HL-60/S4 treated with phorbol 12-myristate 13-acetate at 8.2 ng/mL for 4 days and 3 days (cell line): ENCODE results near the gene HOXC12.

Experiments
- in situ Hi-C: fragments of 300-500 bp; cut with MboI; formaldehyde crosslinking; loops from 2 replicates; pipeline ENCODE4 v1.15.0; 2022; ENCODE audit warnings: low sequenced_read_pairs

HOXC12 gene

DNA sequence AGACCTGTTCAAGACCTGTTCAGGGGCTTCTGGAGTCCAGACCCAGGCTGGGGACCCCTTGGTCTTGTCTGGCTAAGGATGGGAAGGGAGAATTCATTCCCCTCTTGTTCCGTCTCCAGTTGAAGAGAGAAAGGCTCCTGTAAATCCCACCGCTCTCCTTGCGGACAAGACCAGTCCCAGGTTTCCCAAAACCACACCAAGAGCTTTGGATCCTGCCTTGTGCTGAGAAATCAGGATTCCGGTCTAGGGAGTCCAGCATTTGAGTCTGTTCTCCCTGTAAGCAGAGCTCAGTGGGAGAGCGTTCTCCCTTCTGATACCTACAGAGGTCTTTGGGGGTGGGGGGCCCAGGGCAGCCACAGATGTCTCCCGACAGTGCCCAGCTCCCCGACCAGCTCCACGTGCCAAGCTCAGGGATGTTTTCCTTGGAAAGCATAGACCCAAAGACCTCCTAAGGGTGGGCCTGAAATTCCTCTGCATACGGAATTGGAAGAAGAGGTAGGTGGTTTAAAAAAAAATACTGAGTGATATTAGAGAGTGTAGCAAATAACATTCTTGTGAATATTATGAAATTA is 14.2 kb upstream of the HOXC12 start:
- in situ Hi-C loops = no loop called here

DNA sequence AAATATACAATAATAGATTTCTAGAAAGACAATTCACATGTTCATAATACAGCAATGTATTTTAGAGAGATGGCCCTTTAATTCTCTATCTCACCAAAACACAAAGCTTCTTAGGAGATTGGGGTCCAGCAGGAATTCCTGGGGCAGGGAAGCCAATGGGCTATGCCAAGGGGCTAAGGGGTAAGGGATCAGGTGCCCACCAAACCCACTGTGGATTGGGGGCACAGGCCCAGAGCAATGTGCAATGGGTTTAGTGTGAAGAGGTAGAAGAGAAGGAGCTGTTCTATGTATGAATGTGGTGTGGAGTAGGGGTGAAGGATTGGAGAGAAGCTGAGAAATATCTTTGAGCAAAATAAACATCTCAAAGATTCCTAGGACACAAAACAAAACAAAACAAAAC is 13.5 kb upstream of the HOXC12 start:
- in situ Hi-C loops = no loop called here

DNA sequence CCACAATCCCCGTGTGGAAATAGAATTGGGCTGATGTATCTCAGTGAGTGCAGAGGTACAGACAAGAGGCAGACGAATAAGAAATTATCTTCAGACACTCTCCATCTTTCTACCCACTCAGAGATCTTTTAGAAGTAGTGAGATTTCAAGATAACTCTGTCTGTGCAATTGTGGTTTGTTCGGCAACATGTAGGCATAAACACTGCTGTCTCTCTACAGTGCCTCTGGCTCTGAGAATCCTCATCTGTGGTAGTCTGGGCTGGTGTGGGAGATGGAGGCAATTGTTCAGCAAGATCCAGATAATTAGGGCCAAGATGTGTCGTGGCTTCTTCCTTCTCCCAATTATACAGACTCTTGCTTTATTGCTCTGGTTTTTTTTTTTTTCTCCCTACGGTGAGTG is 13.0 kb upstream of the HOXC12 start:
- in situ Hi-C loops = no loop called here

DNA sequence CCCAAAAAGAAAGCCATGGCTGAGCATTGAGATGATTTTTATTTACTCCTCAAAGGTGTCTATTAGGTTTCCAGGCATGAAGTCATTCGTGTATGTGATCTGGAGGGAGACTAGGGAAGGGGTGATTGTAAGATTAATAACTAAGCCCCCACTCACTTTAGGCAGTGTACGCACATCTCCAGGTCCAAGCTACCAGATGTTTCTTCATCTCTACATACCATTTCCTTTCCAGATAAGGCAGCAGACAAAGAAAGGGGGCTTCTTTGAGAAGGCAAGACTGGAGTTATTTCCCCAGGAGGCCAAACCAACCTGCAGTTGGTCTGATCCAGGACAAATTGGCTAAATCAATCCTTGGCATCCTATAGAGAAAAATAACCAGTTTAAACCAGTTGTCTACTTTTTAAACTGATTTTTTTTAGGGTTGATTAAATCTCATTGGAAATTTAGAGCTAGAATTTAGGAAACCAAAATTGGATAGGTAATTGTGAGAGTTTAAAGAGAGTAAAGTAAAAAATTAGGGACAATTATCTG is 12.2 kb upstream of the HOXC12 start:
- in situ Hi-C loops = no loop called here

DNA sequence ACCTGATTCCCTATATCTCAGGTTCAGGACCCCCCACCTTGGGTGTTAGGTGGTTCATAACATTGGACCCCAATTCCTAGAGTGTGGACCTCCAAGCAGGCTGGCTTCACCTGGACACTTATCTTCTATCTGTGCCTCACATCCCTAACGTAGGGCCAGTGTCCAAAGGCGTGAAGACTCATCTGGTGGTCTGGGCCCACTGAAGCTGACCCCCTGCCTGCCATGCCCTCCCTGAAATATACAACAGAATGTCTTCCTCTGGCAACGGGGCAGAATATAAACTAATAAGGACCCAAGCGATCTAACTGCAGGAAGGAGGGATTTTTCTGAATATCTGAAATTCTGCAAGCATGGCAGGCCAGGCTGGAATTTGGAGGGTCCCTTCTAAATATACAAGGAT is 10.5 kb upstream of the HOXC12 start:
- in situ Hi-C loops = no loop called here

DNA sequence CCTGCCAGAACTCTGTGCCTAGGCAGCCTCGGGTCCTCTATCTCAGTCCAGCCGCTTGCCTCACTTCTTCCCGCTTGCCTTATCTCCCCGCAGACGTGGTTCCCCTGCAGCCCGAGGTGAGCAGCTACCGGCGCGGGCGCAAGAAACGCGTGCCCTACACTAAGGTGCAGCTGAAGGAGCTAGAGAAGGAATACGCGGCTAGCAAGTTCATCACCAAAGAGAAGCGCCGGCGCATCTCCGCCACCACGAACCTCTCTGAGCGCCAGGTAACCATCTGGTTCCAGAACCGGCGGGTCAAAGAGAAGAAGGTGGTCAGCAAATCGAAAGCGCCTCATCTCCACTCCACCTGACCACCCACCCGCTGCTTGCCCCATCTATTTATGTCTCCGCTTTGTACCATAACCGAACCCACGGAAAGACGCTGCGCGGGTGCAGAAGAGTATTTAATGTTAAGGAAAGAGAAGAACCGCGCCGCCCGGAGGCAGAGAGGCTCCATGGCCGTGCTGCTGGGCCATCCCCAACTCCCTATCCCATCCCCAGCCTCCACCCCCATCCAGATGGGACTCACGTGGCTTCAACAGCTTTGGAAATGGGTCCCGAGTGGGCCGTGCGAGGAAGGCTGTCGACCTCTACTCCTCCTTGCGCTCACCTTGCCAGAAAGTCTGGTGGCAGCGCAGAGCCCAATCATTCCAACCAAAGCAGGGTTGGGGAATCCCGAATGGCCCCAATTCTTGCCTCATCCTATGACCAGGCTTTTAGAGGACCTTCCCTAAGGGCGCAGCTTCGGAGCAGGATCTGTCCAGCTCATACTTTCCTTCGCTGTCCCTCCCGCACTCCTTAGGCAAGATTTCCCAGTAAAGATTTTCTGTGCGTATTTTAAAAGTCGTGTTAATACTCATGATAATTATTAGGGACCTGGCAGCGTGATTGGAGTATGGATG is 9.5 kb upstream of the HOXC12 start:
- in situ Hi-C loops = no loop called here

DNA sequence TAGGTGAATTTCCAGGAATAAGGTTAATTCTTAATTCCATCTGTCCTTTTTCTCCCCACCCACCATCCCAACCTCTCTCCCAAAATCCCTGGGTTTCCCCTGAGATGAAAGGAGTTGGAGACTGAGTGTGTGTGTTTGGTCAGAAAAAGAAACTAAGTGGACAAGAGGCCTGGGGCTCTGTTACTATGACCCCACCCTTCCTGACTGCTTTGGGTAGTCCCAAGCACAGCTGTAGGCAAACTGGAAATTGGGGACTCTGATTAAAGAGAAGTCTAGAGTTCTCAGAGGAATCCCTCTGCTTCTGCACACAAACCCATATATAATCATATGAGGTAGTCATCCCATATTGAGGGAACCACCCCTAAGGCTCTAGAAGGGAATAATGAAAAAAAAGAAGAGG is 7.0 kb upstream of the HOXC12 start:
- in situ Hi-C loops = no loop called here

DNA sequence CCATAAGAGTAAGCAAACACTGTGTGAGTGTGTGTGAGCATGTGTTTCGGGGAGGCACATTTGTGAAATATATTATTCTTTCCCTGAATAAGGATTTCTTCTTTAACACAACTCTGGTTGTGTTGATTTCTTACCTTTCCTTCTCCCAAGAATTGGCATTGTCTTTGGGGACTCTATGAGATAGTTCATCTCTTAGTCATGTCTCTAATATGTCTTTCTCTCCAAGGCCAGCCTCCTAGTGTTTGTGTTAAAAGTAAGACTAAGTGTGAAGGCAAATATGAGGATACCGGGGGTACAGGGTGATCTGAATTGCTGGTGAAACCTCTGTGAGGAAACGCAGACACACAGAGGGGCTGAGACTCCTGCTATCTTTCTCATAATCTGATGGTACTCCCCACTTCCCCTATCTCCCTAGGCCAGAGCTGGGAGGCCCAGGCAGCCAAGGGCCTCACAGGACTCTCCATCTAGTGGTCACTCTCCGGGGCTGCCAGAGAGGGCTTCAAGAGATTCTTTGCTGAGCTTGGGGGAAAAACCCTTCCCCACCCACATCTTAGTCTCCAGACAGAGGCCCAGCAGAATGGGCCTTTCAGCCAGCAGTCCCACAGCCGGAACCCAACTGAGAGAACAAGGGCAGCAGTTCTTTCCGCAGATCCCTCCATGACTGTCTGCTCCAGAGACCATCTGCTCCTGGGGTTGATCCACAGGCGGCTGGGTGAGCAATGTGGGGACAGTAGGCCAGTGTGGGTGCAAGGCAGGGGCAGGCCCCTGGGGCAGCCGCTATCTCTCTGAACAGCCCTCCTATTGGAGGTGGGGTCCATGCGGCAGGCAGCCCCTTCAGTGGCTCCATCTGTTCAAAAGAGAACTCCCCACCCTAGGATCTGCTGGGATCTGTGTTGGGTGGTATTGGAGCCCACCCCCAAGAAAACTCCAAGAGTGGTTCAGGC is 5.8 kb upstream of the HOXC12 start:
- in situ Hi-C loops = no loop called here

DNA sequence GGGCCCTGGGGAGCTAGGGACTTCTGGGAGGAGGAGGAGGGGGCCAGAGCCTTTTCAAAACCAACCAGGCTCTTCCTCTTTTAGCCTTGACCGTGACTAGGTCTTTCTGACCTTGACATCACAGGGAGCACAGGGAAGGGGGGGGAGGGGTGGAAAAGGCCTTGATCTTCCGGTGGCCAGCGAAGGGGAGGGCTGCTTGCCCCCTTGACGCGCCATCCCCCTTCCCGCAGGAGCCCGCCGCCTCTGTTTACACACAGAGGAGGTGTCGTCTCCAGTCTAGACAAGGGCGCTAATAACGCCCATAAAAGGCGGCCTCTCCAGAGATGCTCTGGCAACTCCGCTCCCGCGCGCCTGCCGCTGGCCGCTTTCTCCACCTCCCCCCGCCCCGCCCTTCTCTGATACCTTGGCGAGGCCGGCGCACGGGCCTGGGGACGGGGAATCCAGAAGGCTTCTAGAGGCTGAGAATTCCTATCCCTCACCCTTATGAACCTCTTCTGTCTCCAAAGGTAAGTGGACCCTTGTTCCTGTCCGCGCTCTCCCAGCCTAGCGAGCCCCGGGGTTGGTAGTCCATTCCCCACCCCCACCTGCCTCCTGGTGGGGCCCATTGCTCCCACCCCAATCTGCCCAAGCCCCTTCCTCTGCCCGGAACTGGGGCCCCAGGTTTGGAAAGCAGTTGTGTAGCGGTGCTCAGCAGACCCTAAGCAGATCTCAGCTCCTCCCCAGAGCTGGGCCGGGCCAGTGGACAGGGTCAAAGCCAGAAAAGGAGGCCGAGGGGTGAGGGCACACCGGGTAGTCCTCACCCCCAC is 4.9 kb upstream of the HOXC12 start:
- in situ Hi-C loops = no loop called here

DNA sequence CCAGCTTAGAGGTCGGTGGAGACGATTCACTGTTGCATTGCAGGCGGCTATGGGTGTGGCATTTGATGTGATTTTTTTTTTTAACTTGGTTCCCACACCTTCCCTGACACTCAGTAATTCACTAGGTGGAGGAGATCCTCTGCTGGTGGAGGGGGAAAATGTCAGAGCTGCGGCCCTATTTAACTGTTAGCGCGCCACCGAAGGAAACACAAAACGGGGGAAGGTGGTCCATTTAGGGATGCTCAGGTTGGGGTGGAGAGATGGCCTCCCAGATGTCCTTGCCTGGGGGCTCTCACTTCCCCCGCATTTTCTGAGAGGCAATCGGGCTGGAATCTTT is 4.3 kb upstream of the HOXC12 start:
- in situ Hi-C loops = no loop called here

DNA sequence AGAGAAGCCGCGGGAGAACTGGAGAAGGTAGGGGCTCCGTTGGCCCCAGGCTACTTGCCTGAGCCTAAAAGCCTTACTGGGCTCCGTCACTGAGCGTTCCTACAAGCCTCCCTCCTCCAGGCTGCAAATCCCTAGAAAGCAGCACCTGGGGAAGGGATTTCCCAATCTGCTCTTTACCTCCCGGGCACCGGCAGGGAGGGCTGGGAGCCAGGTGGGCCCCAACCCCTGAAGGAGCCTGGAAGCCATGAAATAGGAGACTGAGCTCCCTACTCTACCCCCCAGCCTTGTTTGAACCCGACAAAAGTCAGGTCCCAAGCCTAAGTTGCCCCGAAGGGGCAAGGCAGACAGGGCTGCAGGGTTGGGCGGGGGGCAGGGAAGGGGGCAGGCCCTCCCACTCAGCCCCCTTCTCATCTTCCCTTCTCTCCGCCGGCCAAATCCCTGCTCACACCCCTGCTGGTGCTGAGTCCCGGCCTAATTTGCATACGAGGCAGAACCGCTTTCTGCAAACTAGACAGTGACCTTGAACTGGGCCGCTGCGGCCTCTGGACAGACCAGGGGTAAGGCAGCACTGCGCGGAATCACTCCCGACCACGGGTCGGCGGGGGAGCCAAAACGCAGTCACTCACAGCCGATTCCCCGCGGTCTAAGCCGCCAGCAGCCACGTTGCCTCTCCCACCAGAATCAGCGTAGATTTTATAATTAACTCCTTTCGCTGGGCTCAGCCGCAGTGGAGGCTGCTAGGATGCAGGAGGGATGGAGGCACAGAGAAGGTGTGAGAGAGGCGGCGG is 3.7 kb upstream of the HOXC12 start:
- in situ Hi-C loops = no loop called here

DNA sequence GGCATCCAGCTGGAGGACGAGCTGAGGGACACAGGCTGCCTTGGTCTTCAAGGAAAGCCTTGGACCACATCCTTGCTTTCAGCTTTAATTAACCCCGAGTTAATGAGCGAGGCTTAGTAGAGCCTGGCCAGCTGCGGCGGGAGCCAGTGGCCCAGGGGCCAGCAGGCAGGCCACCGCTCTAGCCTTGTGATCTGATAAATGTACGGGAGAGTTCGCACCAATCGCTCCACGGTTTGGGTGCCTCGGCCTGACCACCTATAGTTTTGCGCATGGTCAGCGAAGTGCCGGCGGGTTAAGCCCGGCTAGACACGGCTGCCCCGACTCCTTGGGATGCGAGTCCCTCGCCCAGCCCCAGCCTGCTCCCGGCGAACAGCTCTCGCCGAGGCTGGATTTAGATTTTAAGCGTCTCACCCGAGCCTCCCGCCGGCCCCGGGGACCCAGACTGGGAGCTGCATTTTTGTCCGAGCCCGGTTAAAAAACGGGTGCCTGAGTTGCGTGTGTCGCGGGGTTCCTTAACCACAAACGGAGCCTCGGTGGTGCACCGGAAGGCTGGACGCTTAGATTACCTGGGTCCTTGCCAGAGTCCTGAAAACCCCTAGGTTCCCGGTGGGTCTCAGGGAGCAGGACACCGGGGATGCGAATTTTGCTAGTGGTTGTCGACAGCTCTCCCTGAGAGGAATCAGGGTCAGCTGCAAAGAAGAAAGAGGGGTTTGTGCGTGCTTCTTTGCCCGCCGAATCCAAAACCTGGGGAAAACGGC is 2.9 kb upstream of the HOXC12 start:
- in situ Hi-C loops = no loop called here

DNA sequence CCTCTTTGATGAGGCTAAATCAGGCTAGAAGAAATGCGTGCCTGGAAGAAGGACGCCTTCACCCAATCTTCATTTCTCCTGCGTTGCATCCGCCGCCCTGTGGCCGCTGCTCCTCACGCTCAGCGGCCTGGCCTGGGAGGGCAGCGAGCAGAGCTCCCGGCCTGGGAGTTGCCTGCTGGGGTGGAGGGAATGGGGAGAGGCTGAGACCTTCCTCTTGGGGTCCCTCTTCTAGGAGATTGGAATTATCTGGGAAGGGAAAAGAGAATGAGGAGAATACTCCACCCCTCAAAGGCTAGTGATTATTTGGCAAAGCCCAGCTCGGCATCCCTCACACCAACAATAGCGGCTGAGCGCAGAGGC is 2.4 kb upstream of the HOXC12 start:
- in situ Hi-C loops = no loop called here

DNA sequence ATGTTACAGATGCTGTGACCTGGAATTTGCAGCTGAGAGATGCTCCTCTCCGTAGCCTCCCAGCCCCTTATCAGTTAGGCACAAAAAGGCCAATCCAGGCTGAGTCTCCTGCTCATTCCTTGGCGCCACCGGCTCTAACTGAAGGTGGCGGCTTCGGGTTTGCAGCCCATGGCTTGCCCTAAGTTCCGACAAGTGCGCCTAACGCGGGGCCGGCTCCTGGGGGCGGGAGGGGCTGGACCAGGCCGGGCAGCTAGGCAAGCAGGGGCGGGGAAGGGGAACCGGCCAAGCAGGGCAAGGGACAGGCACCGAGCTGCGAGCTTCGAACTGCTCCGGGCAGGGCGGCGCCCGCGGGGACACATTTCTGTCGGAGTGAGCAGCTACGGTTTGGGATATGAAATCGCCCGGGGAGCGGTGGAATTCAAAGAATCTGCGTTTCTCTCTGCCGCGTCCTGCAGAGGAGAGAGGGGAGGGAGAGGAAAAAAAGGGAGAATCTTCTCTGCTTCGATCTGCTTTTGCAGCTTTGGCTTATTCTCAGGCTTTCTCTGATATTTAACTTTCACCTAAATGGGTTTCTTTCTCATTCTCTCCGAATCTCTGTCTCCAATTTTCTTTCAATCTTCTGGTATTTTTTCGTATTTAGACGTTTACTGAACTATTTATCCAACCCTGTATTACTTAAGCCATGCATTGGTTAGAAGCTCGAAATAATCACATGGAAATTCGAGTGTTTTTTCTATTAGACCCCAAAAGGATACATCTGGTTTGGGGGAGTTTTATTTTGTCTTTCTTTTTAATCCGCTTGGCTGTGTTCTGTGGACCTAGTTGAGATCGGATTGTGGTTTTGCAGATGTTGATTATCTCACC is 1.6 kb upstream of the HOXC12 start:
- in situ Hi-C loops = no loop called here

DNA sequence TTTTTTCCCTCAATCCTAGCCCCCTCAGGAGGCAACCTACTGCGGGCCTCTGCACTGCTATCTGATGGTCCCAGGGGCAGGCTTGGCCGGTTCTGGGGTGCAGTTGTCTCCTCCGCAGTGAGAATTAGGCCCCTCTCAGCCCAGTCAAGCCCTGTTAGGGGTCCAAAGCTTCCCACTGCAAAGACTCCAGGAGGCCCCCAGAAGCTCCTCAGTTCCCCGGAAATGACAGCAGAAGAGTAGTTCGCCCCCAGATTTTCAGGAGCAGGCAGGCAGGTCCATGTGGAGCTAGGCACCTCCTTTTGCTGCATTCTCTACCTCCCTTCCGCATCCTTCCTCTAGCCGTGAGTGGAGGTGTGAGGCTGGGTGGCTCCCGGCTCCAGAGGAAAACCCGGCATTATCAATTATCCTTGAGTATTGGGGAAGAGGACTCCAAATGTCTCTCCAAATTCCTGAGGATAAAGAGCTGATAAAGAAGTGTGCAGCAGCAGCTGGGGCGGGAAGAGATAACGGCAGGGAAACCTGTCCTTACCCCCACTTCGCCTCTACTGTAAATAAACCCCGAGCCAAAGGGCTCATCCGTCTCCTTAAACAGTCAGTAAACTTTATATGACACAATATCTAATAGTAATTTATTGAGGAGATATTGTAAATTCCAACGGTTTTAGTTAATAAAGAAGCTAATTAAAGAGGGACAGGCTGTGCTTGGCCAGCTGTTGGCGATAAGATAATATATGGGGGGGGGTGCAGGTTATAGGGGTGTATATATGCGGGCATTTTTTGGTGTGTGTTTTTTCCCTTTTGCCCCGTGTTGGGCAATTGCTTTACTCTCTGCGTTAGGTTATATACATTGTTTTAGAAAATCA is 641 bp upstream of the HOXC12 start:
- in situ Hi-C loops = no loop called here

DNA sequence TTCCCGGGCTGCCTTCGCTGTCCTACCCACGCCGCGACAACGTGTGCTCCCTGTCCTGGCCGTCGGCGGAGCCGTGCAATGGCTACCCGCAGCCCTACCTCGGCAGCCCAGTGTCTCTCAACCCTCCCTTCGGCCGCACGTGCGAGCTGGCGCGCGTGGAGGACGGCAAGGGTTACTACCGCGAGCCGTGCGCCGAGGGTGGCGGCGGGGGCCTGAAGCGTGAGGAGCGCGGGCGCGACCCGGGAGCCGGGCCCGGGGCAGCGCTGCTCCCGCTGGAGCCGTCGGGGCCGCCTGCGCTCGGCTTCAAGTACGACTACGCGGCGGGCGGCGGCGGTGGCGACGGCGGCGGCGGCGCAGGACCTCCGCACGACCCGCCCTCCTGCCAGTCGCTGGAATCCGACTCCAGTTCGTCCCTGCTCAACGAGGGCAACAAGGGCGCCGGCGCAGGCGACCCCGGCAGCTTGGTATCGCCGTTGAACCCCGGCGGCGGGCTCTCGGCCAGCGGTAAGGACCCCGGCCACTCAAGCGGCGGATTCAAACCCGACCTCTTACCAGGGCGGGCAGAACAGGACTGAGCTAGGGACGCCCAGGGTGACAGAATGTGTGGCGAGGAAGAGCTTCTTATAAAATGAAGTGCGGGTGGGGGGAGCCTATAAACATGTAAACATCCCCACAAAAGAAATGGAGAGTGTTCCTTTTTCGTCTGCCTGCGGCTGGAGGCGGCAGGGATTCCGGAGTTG is 503 bp downstream of the HOXC12 start:
- in situ Hi-C loops = no loop called here
